Caco-2 (cell line): ENCODE measurements around the gene BSCL2. TPM values are rescaled to one million over a fixed set of nuclear protein-coding genes. Genes with fewer than 3 reads are reported as not detected.

Experiments used
- BruUV-seq: library from RNA; stranded (reverse); fragments of 400-500 nt; replicated peaks from 2 replicates; lab custom pipeline; 2021; lab: Mats Ljungman, UMichigan
- CTCF ChIA-PET: fragments of 300-600 bp; sonication (Branson Sonifier 250); formaldehyde crosslinking; loops from one replicate; lab custom pipeline; 2022; ENCODE audit warnings: antibody characterized with exemption; lab: Charles Lee
- POLR2A ChIA-PET: fragments of 300-600 bp; sonication (Branson Sonifier 250); formaldehyde crosslinking; loops from one replicate; lab custom pipeline; 2022; ENCODE audit warnings: antibody characterized with exemption; lab: Charles Lee
- DNase-seq, 2 experiments: peaks; one replicate each; pipeline versions ENCODE4 v3.0.0 to v3.0.0-alpha.2; 2020 to 2022
- H3K27me3 ChIP-seq: replicated peaks from 2 replicates; pipeline ENCODE4 v1.6.0; 2011; ENCODE audit warnings: low read length; ENCODE audit not compliant: control insufficient read depth, insufficient read depth
- H3K36me3 ChIP-seq: 2 replicates; pipeline ENCODE4 v1.5.1; 2011; ENCODE audit warnings: low read length; ENCODE audit not compliant: control insufficient read depth, insufficient read depth
- H3K4me1 ChIP-seq: fragments of 250-450 bp; sonication (Bioruptor Pico); 2 replicates; pipeline ENCODE4 v1.5.1; 2020; ENCODE audit warnings: mild to moderate bottlenecking
- H3K4me3 ChIP-seq: 2 replicates; pipeline ENCODE4 v1.5.1; 2011; ENCODE audit warnings: low read depth, mild to moderate bottlenecking, control low read depth, low read length
- H3K9me3 ChIP-seq: fragments of 250-450 bp; sonication (Bioruptor Pico); 2 replicates; pipeline ENCODE4 v1.5.1; 2020; ENCODE audit warnings: mild to moderate bottlenecking, moderate library complexity
- H3K27ac Mint-ChIP-seq: one replicate; pipeline ENCODE4 v1.8.0; 2022; ENCODE audit warnings: mixed read lengths; ENCODE audit not compliant: unreplicated experiment
- H3K27me3 Mint-ChIP-seq: one replicate; pipeline ENCODE4 v1.8.0; 2022; ENCODE audit warnings: mixed read lengths; ENCODE audit not compliant: insufficient read depth, unreplicated experiment
- H3K36me3 Mint-ChIP-seq: one replicate; pipeline ENCODE4 v1.8.0; 2022; ENCODE audit warnings: mild to moderate bottlenecking, mixed read lengths; ENCODE audit not compliant: insufficient read depth, unreplicated experiment
- H3K4me1 Mint-ChIP-seq: one replicate; pipeline ENCODE4 v1.8.0; 2022; ENCODE audit warnings: low read depth, mixed read lengths; ENCODE audit not compliant: unreplicated experiment
- H3K4me3 Mint-ChIP-seq: one replicate; pipeline ENCODE4 v1.8.0; 2022; ENCODE audit warnings: mild to moderate bottlenecking, moderate library complexity, mixed read lengths; ENCODE audit not compliant: unreplicated experiment
- H3K9me3 Mint-ChIP-seq: one replicate; pipeline ENCODE4 v1.8.0; 2022; ENCODE audit warnings: mixed read lengths; ENCODE audit not compliant: unreplicated experiment
- CTCF ChIP-seq, 2 experiments: fragments of 200-600 bp in 1 of 2; IDR thresholded peaks; 1 replicate in 1 of 2; 2 replicates in 1 of 2; pipeline versions ENCODE4 v1.5.1 to v1.8.0; 2011 to 2022; ENCODE audit warnings: antibody characterized with exemption in 1 of 2, control low read depth in 1 of 2, inconsistent platforms in 1 of 2, low read depth in 1 of 2, low read length in 1 of 2, mild to moderate bottlenecking in 1 of 2, moderate library complexity in 1 of 2; ENCODE audit not compliant: insufficient read depth in 1 of 2, severe bottlenecking in 1 of 2, unreplicated experiment in 1 of 2
- intact Hi-C: fragments of 100-400 bp; cut with micrococcal nuclease; formaldehyde crosslinking; loops from one replicate; pipeline ENCODE4 v1.10.0; 2022; ENCODE audit not compliant: unreplicated experiment
- total RNA-seq: library from RNA; stranded (reverse); gene quantifications from 2 replicates; pipeline ENCODE4 v1.2.3, GENCODE V29; 2022

Gene BSCL2
- total RNA-seq, 1 experiment from 2014 or later, result 39.2 TPM

GRCh38 chr11:62721994-62722393, 14.8 kb upstream of the BSCL2 start:
- Mint-ChIP-seq H3K9me3 (no peaks in the 10 kb centered on the region), H3K27ac (peak overlapping the region; percentile 37), H3K4me1 (peaks cover 36% of the 10 kb centered on the region), H3K27me3 (no peaks in the 10 kb centered on the region), H3K4me3 (peak overlapping the region; percentile 25), H3K36me3 (peaks cover 100% of the 10 kb centered on the region)
- ChIA-PET CTCF (no interaction called here), POLR2A (no interaction called here)
- TF ChIP-seq CTCF (IDR thresholded peaks at IDR 0.05; ENCODE audit: insufficient read depth in 1 of 2, low read depth in 1 of 2, low read length in 1 of 2, severe bottlenecking in 1 of 2, unreplicated experiment in 1 of 2), result peak; percentile 49 to 54
- peak; percentile 73 to 80 for DNase-seq
- H3K27me3 ChIP-seq, result no peaks in the 10 kb centered on the region
- intact Hi-C loops, result loop anchor here (1.0 to 10.0 kb wide), 3 partner anchors 9 to 133 kb away; no protein-coding TSS in a partner anchor
- no peak overlapping the region for H3K4me3 ChIP-seq
- BruUV-seq, result TSS peak; percentile 26
- H3K9me3 ChIP-seq, result no peaks in the 10 kb centered on the region
- H3K4me1 ChIP-seq, result peaks cover 23% of the 10 kb centered on the region
- peaks cover 14% of the 10 kb centered on the region for H3K36me3 ChIP-seq

DNA sequence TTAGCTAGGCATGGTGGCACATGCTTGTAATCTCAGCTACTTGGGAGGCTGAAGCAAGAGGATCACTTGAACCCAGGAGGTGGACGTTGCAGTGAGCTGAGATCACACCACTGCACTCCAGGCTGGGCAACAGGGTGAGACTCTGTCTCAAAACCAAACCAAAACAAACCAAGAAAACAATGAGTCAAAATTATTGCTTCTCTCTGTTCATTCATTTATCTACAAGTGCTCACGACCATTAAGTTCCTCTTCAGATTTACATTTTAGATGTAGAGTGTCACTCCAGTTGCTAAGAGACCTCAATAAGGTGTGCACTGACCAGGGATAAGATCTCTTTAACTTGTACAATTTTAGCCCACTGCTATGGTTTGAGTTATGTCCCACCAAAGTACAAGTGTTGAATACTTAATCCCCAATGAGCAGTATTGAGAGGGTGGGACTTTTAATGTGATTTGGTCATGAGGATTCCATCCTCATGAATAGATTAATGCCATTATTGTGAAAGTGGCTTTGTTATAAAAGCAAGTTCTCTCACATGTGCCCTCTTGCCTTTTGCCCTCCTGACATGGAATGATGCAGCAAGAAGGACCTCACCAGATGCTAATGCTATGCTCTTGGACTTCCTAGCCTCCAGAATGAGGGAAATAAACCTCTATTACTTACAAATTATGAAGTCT, 12.2 kb upstream of the BSCL2 start:
- Histone ChIP-seq H3K9me3 (no peaks in the 10 kb centered on the region), H3K36me3 (peaks cover 21% of the 10 kb centered on the region), H3K4me1 (peaks cover 15% of the 10 kb centered on the region; the same call in 1 of the 2 replicates), H3K4me3 (no peak overlapping the region), H3K27me3 (no peaks in the 10 kb centered on the region)
- no TSS peak for BruUV-seq
- intact Hi-C loops, result no loop called here
- Mint-ChIP-seq H3K36me3 (peaks cover 100% of the 10 kb centered on the region), H3K27me3 (no peaks in the 10 kb centered on the region), H3K4me1 (peaks cover 42% of the 10 kb centered on the region), H3K4me3 (no peak overlapping the region), H3K27ac (no peak overlapping the region), H3K9me3 (no peaks in the 10 kb centered on the region)
- ChIA-PET CTCF (no interaction called here), POLR2A (interaction anchor here (0.8 kb wide), 1 partner anchor 39 kb away, joined by 5 read pairs; no protein-coding TSS in a partner anchor)
- no peak for DNase-seq
- TF ChIP-seq CTCF (IDR thresholded peaks at IDR 0.05; ENCODE audit: insufficient read depth in 1 of 2, low read depth in 1 of 2, low read length in 1 of 2, severe bottlenecking in 1 of 2, unreplicated experiment in 1 of 2), result no peak

- Histone ChIP-seq H3K4me3 (no peak overlapping the region), H3K9me3 (no peaks in the 10 kb centered on the region), H3K4me1 (peaks cover 24% of the 10 kb centered on the region), H3K27me3 (no peaks in the 10 kb centered on the region), H3K36me3 (peaks cover 21% of the 10 kb centered on the region)
- no peaks in the 10 kb centered on the region for H3K27me3 Mint-ChIP-seq
- H3K27ac Mint-ChIP-seq, result no peak overlapping the region
- POLR2A ChIA-PET, result no interaction called here
- H3K36me3 Mint-ChIP-seq, result peaks cover 100% of the 10 kb centered on the region
- no TSS peak for BruUV-seq
- no peak for DNase-seq
- no peak overlapping the region for H3K4me3 Mint-ChIP-seq
- H3K4me1 Mint-ChIP-seq, result peaks cover 39% of the 10 kb centered on the region
- no peak for TF ChIP-seq CTCF (IDR thresholded peaks at IDR 0.05; ENCODE audit: insufficient read depth in 1 of 2, low read depth in 1 of 2, low read length in 1 of 2, severe bottlenecking in 1 of 2, unreplicated experiment in 1 of 2)
- intact Hi-C loops, result no loop called here
- H3K9me3 Mint-ChIP-seq, result no peaks in the 10 kb centered on the region
- CTCF ChIA-PET, result no interaction called here
These were observed 9.6 kb upstream of the BSCL2 start for GRCh38 chr11:62716816-62717215.
